ENCODE data around the gene MARCHF11. TPM values are rescaled to one million over a fixed set of nuclear protein-coding genes. Genes with fewer than 3 reads are reported as not detected.

Gene MARCHF11
- total and polyA plus RNA-seq, 2 experiments from 2014 or later = 5.1 to 6.4 TPM

- Histone ChIP-seq H3K4me1 (ENCODE audit: low read depth) (peaks cover 21% of the 10 kb centered on the region), H3K4me3 (no peak overlapping the region), H3K27ac (no peak overlapping the region), H3K9me3 (ENCODE audit: low read depth) (no peaks in the 10 kb centered on the region), H3K36me3 (no peaks in the 10 kb centered on the region), H3K27me3 (no peaks in the 10 kb centered on the region)
- TF ChIP-seq, protein P1, sequence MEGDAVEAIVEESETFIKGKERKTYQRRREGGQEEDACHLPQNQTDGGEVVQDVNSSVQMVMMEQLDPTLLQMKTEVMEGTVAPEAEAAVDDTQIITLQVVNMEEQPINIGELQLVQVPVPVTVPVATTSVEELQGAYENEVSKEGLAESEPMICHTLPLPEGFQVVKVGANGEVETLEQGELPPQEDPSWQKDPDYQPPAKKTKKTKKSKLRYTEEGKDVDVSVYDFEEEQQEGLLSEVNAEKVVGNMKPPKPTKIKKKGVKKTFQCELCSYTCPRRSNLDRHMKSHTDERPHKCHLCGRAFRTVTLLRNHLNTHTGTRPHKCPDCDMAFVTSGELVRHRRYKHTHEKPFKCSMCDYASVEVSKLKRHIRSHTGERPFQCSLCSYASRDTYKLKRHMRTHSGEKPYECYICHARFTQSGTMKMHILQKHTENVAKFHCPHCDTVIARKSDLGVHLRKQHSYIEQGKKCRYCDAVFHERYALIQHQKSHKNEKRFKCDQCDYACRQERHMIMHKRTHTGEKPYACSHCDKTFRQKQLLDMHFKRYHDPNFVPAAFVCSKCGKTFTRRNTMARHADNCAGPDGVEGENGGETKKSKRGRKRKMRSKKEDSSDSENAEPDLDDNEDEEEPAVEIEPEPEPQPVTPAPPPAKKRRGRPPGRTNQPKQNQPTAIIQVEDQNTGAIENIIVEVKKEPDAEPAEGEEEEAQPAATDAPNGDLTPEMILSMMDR (IDR thresholded peaks at IDR 0.05; ENCODE audit: low read depth, low read length) = no peak
- no peak for DNase-seq (ENCODE audit: low read depth in 1 of 2, low spot score in 1 of 2)
Measured at GRCh38 chr5:16152601-16153568, 26.7 kb downstream of the MARCHF11 start.

GRCh38 chr5:16149621-16150020, 30.0 kb downstream of the MARCHF11 start:
- TF ChIP-seq, protein P1 (IDR thresholded peaks at IDR 0.05; ENCODE audit: low read depth, low read length) = no peak
- H3K27ac ChIP-seq = no peak overlapping the region
- H3K27me3 ChIP-seq = no peaks in the 10 kb centered on the region
- no peak overlapping the region for H3K4me3 ChIP-seq
- no peaks in the 10 kb centered on the region for H3K36me3 ChIP-seq
- H3K4me1 ChIP-seq (ENCODE audit: low read depth) = peaks cover 8% of the 10 kb centered on the region
- DNase-seq (ENCODE audit: low read depth in 1 of 2, low spot score in 1 of 2) = no peak
- H3K9me3 ChIP-seq (ENCODE audit: low read depth) = no peaks in the 10 kb centered on the region

DNA sequence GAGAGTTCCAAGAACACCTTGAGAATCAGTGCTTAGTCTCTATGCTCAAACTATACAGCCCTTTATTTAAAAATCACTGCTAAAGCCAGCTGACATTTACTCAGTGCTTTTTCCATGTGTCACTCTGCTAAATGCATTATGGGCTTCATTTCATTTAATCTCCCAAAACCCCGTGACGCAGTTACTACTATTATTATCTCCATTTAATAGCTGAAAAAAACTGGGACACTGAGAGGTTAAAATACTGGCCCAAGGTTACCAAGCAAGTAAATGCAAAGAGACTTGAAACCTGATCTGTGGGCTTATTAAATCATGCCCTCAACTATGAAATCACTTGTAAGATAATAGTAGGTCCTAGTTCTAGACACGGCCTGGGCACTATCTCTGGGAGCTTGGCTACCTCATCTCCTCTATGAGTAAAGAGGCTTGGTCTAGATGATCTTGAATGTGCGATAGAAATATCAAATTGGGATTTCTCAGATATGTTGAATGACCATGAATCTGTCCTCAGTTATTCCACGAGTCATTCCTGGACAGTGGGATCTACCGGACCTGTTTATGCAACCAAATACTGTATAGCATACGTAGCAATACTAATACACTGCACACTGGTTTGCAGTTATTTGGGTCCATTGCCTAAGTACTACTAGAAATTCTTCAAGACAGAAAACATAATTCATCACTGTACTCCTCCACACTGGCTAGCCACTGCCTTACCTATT, 32.3 kb downstream of the MARCHF11 start:
- Histone ChIP-seq H3K4me3 (no peak overlapping the region), H3K4me1 (ENCODE audit: low read depth) (peaks cover 5% of the 10 kb centered on the region), H3K36me3 (no peaks in the 10 kb centered on the region), H3K9me3 (ENCODE audit: low read depth) (no peaks in the 10 kb centered on the region), H3K27me3 (no peaks in the 10 kb centered on the region), H3K27ac (no peak overlapping the region)
- TF ChIP-seq, protein P1 (IDR thresholded peaks at IDR 0.05; ENCODE audit: low read depth, low read length) = no peak
- DNase-seq (ENCODE audit: low read depth in 1 of 2, low spot score in 1 of 2) = no peak

DNA sequence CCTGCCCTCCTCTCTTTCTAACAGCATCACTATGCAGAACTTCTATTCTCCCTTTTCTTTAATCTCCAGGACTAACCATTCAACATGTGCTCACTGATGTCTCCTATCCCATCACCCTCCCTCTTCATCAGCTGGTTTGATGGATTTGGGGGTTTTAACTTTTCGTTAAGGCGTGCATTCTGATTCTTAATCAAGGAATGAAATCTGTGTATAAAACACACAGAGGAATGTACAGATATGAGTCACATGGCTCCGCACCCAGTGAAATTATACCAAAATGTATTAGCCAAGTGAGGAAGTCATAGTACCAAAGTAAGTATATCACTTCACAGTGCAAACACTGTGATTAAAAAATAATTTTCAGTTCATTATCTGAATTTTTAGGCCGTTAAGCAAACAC, 35.2 kb downstream of the MARCHF11 start:
- H3K27ac ChIP-seq = no peak overlapping the region
- DNase-seq (ENCODE audit: low read depth in 1 of 2, low spot score in 1 of 2) = no peak

GRCh38 chr5:16143361-16144049, 36.1 kb downstream of the MARCHF11 start:
- Histone ChIP-seq H3K36me3 (no peaks in the 10 kb centered on the region), H3K9me3 (ENCODE audit: low read depth) (no peaks in the 10 kb centered on the region), H3K27ac (peak overlapping the region; percentile 63), H3K4me1 (ENCODE audit: low read depth) (peaks cover 4% of the 10 kb centered on the region), H3K4me3 (no peak overlapping the region), H3K27me3 (no peaks in the 10 kb centered on the region)
- TF ChIP-seq, protein P1 (IDR thresholded peaks at IDR 0.05; ENCODE audit: low read depth, low read length) = no peak
- DNase-seq (ENCODE audit: low read depth in 1 of 2, low spot score in 1 of 2) = peak in 1 of 2 donors; percentile 45

More for the DNA sequence above, 35.2 kb downstream of the MARCHF11 start:
- Histone ChIP-seq H3K36me3 (no peaks in the 10 kb centered on the region), H3K4me3 (no peak overlapping the region), H3K27me3 (no peaks in the 10 kb centered on the region), H3K4me1 (ENCODE audit: low read depth) (peaks cover 4% of the 10 kb centered on the region), H3K9me3 (ENCODE audit: low read depth) (no peaks in the 10 kb centered on the region)
- TF ChIP-seq, protein P1 (IDR thresholded peaks at IDR 0.05; ENCODE audit: low read depth, low read length) = no peak

Data from cardiac muscle cell (in vitro differentiated cells and primary cell).